ENCODE results near the gene ZNF575. TPM values are rescaled to one million over a fixed set of nuclear protein-coding genes. Genes with fewer than 3 reads are reported as not detected.

ZNF575 gene
- total RNA-seq, 1 donor from 2014 or later = 0.72 TPM

- peak overlapping the region; percentile 66 for H3K4me3 Mint-ChIP-seq
These were observed 4.9 kb upstream of the ZNF575 start for GRCh38 chr19:43527860-43528622.

GRCh38 chr19:43532571-43532961, 422 bp upstream of the ZNF575 start:
- peak overlapping the region; percentile 8 for H3K27ac Mint-ChIP-seq (ENCODE audit: unreplicated experiment)
- peaks cover 6% of the 10 kb centered on the region for H3K36me3 Mint-ChIP-seq (ENCODE audit: low read depth)
- TF ChIP-seq, protein P1, sequence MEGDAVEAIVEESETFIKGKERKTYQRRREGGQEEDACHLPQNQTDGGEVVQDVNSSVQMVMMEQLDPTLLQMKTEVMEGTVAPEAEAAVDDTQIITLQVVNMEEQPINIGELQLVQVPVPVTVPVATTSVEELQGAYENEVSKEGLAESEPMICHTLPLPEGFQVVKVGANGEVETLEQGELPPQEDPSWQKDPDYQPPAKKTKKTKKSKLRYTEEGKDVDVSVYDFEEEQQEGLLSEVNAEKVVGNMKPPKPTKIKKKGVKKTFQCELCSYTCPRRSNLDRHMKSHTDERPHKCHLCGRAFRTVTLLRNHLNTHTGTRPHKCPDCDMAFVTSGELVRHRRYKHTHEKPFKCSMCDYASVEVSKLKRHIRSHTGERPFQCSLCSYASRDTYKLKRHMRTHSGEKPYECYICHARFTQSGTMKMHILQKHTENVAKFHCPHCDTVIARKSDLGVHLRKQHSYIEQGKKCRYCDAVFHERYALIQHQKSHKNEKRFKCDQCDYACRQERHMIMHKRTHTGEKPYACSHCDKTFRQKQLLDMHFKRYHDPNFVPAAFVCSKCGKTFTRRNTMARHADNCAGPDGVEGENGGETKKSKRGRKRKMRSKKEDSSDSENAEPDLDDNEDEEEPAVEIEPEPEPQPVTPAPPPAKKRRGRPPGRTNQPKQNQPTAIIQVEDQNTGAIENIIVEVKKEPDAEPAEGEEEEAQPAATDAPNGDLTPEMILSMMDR (conservative IDR thresholded peaks at IDR 0.05) = no peak
- peak; percentile 14 for DNase-seq (ENCODE audit: low read depth, low spot score)
- no peaks in the 10 kb centered on the region for H3K9me3 Mint-ChIP-seq
- H3K4me3 Mint-ChIP-seq = peak overlapping the region; percentile 89
- peaks cover 9% of the 10 kb centered on the region for H3K27me3 Mint-ChIP-seq (ENCODE audit: low read depth)
- H3K4me1 Mint-ChIP-seq = peaks cover 37% of the 10 kb centered on the region

More at GRCh38 chr19:43527860-43528622, 4.9 kb upstream of the ZNF575 start:
- no peaks in the 10 kb centered on the region for H3K36me3 Mint-ChIP-seq (ENCODE audit: low read depth)
- H3K4me1 Mint-ChIP-seq = peaks cover 41% of the 10 kb centered on the region
- TF ChIP-seq, protein P1 (conservative IDR thresholded peaks at IDR 0.05) = no peak
- no peaks in the 10 kb centered on the region for H3K9me3 Mint-ChIP-seq
- no peak overlapping the region for H3K27ac Mint-ChIP-seq (ENCODE audit: unreplicated experiment)
- peaks cover 5% of the 10 kb centered on the region for H3K27me3 Mint-ChIP-seq (ENCODE audit: low read depth)
- DNase-seq (ENCODE audit: low read depth, low spot score) = no peak

GRCh38 chr19:43533546-43534304, 737 bp downstream of the ZNF575 start:
- Mint-ChIP-seq H3K4me1 (peaks cover 30% of the 10 kb centered on the region), H3K27me3 (ENCODE audit: low read depth) (peaks cover 9% of the 10 kb centered on the region), H3K36me3 (ENCODE audit: low read depth) (peaks cover 14% of the 10 kb centered on the region), H3K9me3 (peaks cover 3% of the 10 kb centered on the region), H3K4me3 (peak overlapping the region; percentile 91), H3K27ac (ENCODE audit: unreplicated experiment) (peak overlapping the region; percentile 96)
- DNase-seq (ENCODE audit: low read depth, low spot score) = peak; percentile 99
- TF ChIP-seq, protein P1 (conservative IDR thresholded peaks at IDR 0.05) = no peak

- Mint-ChIP-seq H3K27me3 (ENCODE audit: low read depth) (peaks cover 9% of the 10 kb centered on the region), H3K27ac (ENCODE audit: unreplicated experiment) (peak overlapping the region; percentile 50), H3K4me1 (peaks cover 30% of the 10 kb centered on the region), H3K4me3 (peak overlapping the region; percentile 91), H3K36me3 (ENCODE audit: low read depth) (peaks cover 20% of the 10 kb centered on the region), H3K9me3 (peaks cover 6% of the 10 kb centered on the region)
- TF ChIP-seq, protein P1 (conservative IDR thresholded peaks at IDR 0.05) = no peak
- DNase-seq (ENCODE audit: low read depth, low spot score) = no peak
These were observed 1.4 kb downstream of the ZNF575 start for GRCh38 chr19:43534305-43534815.

DNA sequence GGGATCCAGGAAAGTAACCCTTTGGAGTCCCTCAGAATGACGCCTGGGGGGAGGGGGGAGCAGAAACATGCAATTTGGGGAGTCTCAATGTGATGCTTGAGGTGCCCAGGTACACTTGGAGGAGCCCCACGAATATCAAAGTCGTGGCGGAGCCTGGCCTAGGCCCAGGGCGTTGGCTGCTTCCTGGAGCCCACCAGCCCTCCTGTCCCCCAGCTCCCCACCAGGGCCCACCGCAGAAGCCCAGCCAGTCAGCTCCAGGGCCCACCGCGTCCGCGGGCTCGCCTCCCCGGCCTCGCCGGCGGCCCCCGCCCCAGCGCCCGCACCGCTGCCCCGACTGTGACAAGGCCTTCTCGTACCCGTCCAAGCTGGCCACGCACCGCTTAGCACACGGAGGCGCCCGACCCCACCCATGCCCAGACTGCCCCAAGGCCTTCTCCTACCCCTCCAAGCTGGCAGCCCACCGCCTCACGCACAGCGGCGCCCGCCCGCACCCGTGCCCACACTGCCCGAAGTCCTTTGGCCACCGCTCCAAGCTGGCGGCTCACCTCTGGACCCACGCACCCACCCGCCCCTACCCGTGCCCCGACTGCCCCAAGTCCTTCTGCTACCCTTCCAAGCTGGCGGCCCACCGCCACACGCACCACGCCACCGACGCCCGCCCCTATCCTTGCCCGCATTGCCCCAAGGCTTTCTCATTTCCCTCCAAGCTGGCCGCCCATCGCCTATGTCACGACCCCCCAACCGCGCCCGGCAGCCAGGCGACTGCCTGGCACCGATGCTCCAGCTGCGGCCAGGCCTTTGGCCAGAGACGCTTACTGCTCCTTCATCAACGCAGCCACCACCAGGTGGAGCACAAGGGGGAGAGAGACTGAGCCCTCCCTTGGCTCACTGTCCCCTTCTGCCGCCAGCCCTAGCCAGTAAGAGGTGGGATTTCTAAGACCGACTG, 2.1 kb downstream of the ZNF575 start:
- H3K27me3 Mint-ChIP-seq (ENCODE audit: low read depth) = peaks cover 9% of the 10 kb centered on the region
- no peak overlapping the region for H3K27ac Mint-ChIP-seq (ENCODE audit: unreplicated experiment)
- H3K9me3 Mint-ChIP-seq = peaks cover 6% of the 10 kb centered on the region
- TF ChIP-seq, protein P1 (conservative IDR thresholded peaks at IDR 0.05) = peak; percentile 60
- peaks cover 30% of the 10 kb centered on the region for H3K4me1 Mint-ChIP-seq
- peak; percentile 68 for DNase-seq (ENCODE audit: low read depth, low spot score)
- H3K4me3 Mint-ChIP-seq = peak overlapping the region; percentile 84
- peaks cover 26% of the 10 kb centered on the region for H3K36me3 Mint-ChIP-seq (ENCODE audit: low read depth)

Measured in neural crest cell (in vitro differentiated cells).